GM12878 (cell line): ENCODE measurements around the gene C1QTNF5. TPM values are rescaled to one million over a fixed set of nuclear protein-coding genes. Genes with fewer than 3 reads are reported as not detected.

Experiments used
- ATAC-seq: fragments of 200-7000 bp; cut with Tn5 transposase; 3 replicates; pipeline ENCODE4 v1.9.1; 2020; ENCODE audit warnings: mild to moderate bottlenecking, moderate library complexity
- BruUV-seq: library from RNA; stranded (reverse); fragments of 400-500 nt; replicated peaks from 2 replicates; lab custom pipeline; 2021; lab: Mats Ljungman, UMichigan
- CTCF ChIA-PET: fragments of 300-600 bp; sonication (Branson Sonifier 250); formaldehyde crosslinking; extraction: SDS; loops from one replicate; lab custom pipeline; 2021; ENCODE audit warnings: inconsistent platforms; lab: Yijun Ruan, JAX
- POLR2A ChIA-PET: fragments of 350-600 bp; formaldehyde crosslinking; extraction: SDS; loops from one replicate; lab custom pipeline; 2021; ENCODE audit warnings: inconsistent platforms; lab: Charles Lee
- RAD21 ChIA-PET: fragments of 300-600 bp; sonication (Branson Sonifier 250); formaldehyde crosslinking; loops from one replicate; lab custom pipeline; 2023; ENCODE audit warnings: antibody characterized with exemption; ENCODE audit not compliant: unreplicated experiment; lab: Charles Lee
- SMC1A ChIA-PET: fragments of 300-600 bp; sonication (Branson Sonifier 250); formaldehyde crosslinking; loops from one replicate; lab custom pipeline; 2023; ENCODE audit not compliant: unreplicated experiment, uncharacterized antibody; lab: Charles Lee
- DNase-seq: peaks from one replicate; pipeline ENCODE4 v3.0.0-alpha.2; 2011; ENCODE audit warnings: low read depth, low spot score
- FAIRE-seq: peaks from 3 replicates; lab custom pipeline; 2011; peaks lifted over from hg19 to GRCh38; lab: Jason Lieb, UNC
- H2AFZ ChIP-seq: 2 replicates; pipeline ENCODE4 v1.6.0; 2011; ENCODE audit warnings: low read depth, low read length, control low read depth; ENCODE audit not compliant: control insufficient read depth
- H3K27ac ChIP-seq: 2 replicates; pipeline ENCODE4 v1.5.1; 2011; ENCODE audit warnings: control low read depth; ENCODE audit not compliant: control insufficient read depth, insufficient read depth
- H3K27me3 ChIP-seq, 2 experiments: replicated peaks in 1 of 2; 2 replicates each; pipeline versions ENCODE4 v1.6.0 to v1.6.1; 2011; ENCODE audit warnings: low read length in 1 of 2; ENCODE audit not compliant: control insufficient read depth in 2 of 2, insufficient read depth in 2 of 2
- H3K36me3 ChIP-seq, 2 experiments: 2 replicates each; pipeline ENCODE4 v1.5.1; 2011; ENCODE audit warnings: low read length in 1 of 2; ENCODE audit not compliant: control insufficient read depth in 2 of 2, insufficient read depth in 2 of 2
- H3K4me1 ChIP-seq: 2 replicates; pipeline ENCODE4 v1.6.1; 2011; ENCODE audit warnings: mild to moderate bottlenecking, low read length, moderate library complexity, mixed read lengths; ENCODE audit not compliant: control insufficient read depth, insufficient read depth
- H3K4me2 ChIP-seq: 2 replicates; pipeline ENCODE4 v1.6.0; 2011; ENCODE audit warnings: control low read depth; ENCODE audit not compliant: control insufficient read depth, insufficient read depth
- H3K4me3 ChIP-seq: fragments of 200-600 bp; sonication (generic); 2 replicates; pipeline ENCODE4 v1.5.1; 2016
- H3K79me2 ChIP-seq: 2 replicates; pipeline ENCODE4 v1.6.0; 2011; ENCODE audit warnings: low read length; ENCODE audit not compliant: control insufficient read depth, insufficient read depth
- H3K9ac ChIP-seq: 2 replicates; pipeline ENCODE4 v1.8.0; 2011; ENCODE audit warnings: low read length, control low read depth, mixed read lengths; ENCODE audit not compliant: control insufficient read depth, insufficient read depth
- H3K9me3 ChIP-seq: replicated peaks from 3 replicates; pipeline ENCODE4 v1.5.1; 2011; ENCODE audit warnings: mild to moderate bottlenecking, low read length; ENCODE audit not compliant: control insufficient read depth, insufficient read depth
- H4K20me1 ChIP-seq: 2 replicates; pipeline ENCODE4 v1.6.0; 2011; ENCODE audit not compliant: control insufficient read depth, insufficient read depth
- CBFB ChIP-seq: IDR thresholded peaks from 2 replicates; pipeline ENCODE4 v1.6.1; 2016; ENCODE audit warnings: antibody characterized with exemption, low read depth
- CEBPB ChIP-seq, 2 experiments: fragments of 150-350 bp in 1 of 2; IDR thresholded peaks; 2 replicates each; pipeline ENCODE4 v1.6.1; 2012 to 2014; ENCODE audit warnings: low read depth in 2 of 2, low read length in 2 of 2, borderline replicate concordance in 1 of 2, inconsistent platforms in 1 of 2
- KAT2A ChIP-seq: conservative IDR thresholded peaks from 2 replicates; pipeline ENCODE4 v1.6.1; 2011; ENCODE audit warnings: low read depth, low read length; ENCODE audit not compliant: control insufficient read depth
- KDM1A ChIP-seq: fragments of 200-600 bp; sonication (generic); IDR thresholded peaks from 2 replicates; pipeline ENCODE4 v1.6.1; 2016; ENCODE audit warnings: borderline replicate concordance
- MTA3 ChIP-seq: IDR thresholded peaks from 2 replicates; pipeline ENCODE4 v1.6.1; 2012; ENCODE audit warnings: low read length, inconsistent platforms, borderline replicate concordance
- NFYA ChIP-seq: IDR thresholded peaks from 2 replicates; pipeline ENCODE4 v1.6.1; 2011; ENCODE audit warnings: low read depth, mild to moderate bottlenecking, low read length, improper control_type of control experiment, borderline replicate concordance
- SMAD5 ChIP-seq: IDR thresholded peaks from 2 replicates; pipeline ENCODE4 v1.6.1; 2016; ENCODE audit warnings: antibody characterized with exemption, low read depth
- STAT1 ChIP-seq: fragments of 450-650 bp; conservative IDR thresholded peaks from 2 replicates; pipeline ENCODE4 v1.6.1; 2014; ENCODE audit warnings: antibody characterized with exemption, mild to moderate bottlenecking
- WGBS: methylation state at CpG from one replicate; pipeline ENCODE4 v1.1.6; 2016; ENCODE audit warnings: low lambda C conversion rate; ENCODE audit not compliant: insufficient replicate concordance, insufficient coverage; ENCODE audit errors: missing lambda C conversion rate; 5-methylcytosine and 5-hydroxymethylcytosine counted together
- in situ Hi-C: fragments of 300-500 bp; cut with MboI; formaldehyde crosslinking; loops from 9 replicates; pipeline ENCODE4 v1.14.3; 2018; ENCODE audit warnings: mixed read lengths
- intact Hi-C: fragments of 100-400 bp; cut with micrococcal nuclease; formaldehyde crosslinking; loops from one replicate; pipeline ENCODE4 v1.14.2; 2022; ENCODE audit not compliant: unreplicated experiment
- polyA plus RNA-seq, 11 experiments: library from polyadenylated mRNA; depleted of rRNA in 4 of 11; unstranded in 6 of 11; stranded (reverse) in 5 of 11; fragments of >200 nt; fragmentation: Nextera tagmentation in 4 of 11; fragmentation: Illumina TruSeq in 1 of 11; extraction: Ambion mirVana in 4 of 11; extraction: Trizol in 1 of 11; gene quantifications; 1 replicate in 1 of 11; 2 replicates in 10 of 11; pipeline versions ENCODE4 v1.2.1 to v1.2.3, GENCODE V29; 2011 to 2016; ENCODE audit warnings: inconsistent platforms in 2 of 11, missing spikeins in 2 of 11, low read depth in 1 of 11
- total RNA-seq, 4 experiments: library from RNA; depleted of rRNA in 3 of 4; stranded (reverse); fragments of >200 nt in 3 of 4; fragmentation: Illumina TruSeq in 1 of 4; extraction: Trizol in 1 of 4; gene quantifications; 2 replicates each; pipeline versions ENCODE4 v1.2.1 to v1.2.3, GENCODE V29; 2013 to 2021

The C1QTNF5 gene
- total and polyA plus RNA-seq, 10 of the 15 experiments (the other 5 are each of a cell fraction or from before 2014, with no cell fraction given) = not detected

- TF ChIP-seq NFYA (no peak), KAT2A (no peak), STAT1 (no peak), CBFB (no peak), SMAD5 (no peak)
Observed at GRCh38 chr11:119300198-119300964, 40.3 kb downstream of the C1QTNF5 start (continued).

- no peak overlapping the region for H3K9ac ChIP-seq
- DNase-seq (no peak), FAIRE-seq (no peak), ATAC-seq (no peak)
- intact Hi-C loops (no loop called here), in situ Hi-C loops (no loop called here)
- peaks cover 10 to 43% of the 10 kb centered on the region in 2 experiments for H3K36me3 ChIP-seq
- CTCF ChIA-PET = interaction anchor here (0.7 to 2.5 kb wide), 5 partner anchors 9 to 24 kb away, joined by 3 to 7 read pairs (median 3); no protein-coding TSS in a partner anchor
- H3K4me2 ChIP-seq = no peak overlapping the region
- no peaks in the 10 kb centered on the region for H3K9me3 ChIP-seq
- H3K4me1 ChIP-seq = no peaks in the 10 kb centered on the region
- TF ChIP-seq CEBPB (IDR thresholded peaks at IDR 0.05; ENCODE audit: borderline replicate concordance in 1 of 2, low read depth in 2 of 2, low read length in 2 of 2) (no peak), MTA3 (no peak), KDM1A (no peak)
- BruUV-seq = no TSS peak
- no peak overlapping the region for H3K4me3 ChIP-seq
- RAD21 ChIA-PET = interaction anchor here (0.6 kb wide), 1 partner anchor 156 kb away, joined by 4 read pairs; no protein-coding TSS in a partner anchor
- H2AFZ ChIP-seq = no peak overlapping the region
- no peaks in the 10 kb centered on the region for H4K20me1 ChIP-seq
- H3K27me3 ChIP-seq = no peaks in the 10 kb centered on the region
- POLR2A ChIA-PET = no interaction called here
- H3K79me2 ChIP-seq = no peaks in the 10 kb centered on the region
- no peak overlapping the region for H3K27ac ChIP-seq
- SMC1A ChIA-PET = interaction anchor here (1.6 kb wide), 1 partner anchor 16 kb away, joined by 3 read pairs; no protein-coding TSS in a partner anchor
- 98% methylated on average over 9 of the region's 9 CpGs for WGBS
Observed at GRCh38 chr11:119299416-119299815, 41.3 kb downstream of the C1QTNF5 start.
